Adrenal gland (tissue), 5 donors: Measurements from ENCODE around the gene EHD3.

ENCODE experiments used
- POLR2A ChIP-seq, 2 donors: fragments of 450-650 bp; IDR thresholded peaks; one replicate each; pipeline ENCODE4 v1.6.1; 2017; ENCODE audit warnings: antibody characterized with exemption in 2 of 2, mild to moderate bottlenecking in 2 of 2, moderate library complexity in 1 of 2
- TF ChIP-seq, protein P1 (sequence below), 6 experiments: fragments of 450-650 bp in 4 of 6; fragments of 200-600 bp in 2 of 6; sonication (generic) in 1 of 6; IDR thresholded peaks; 1 replicate in 5 of 6; 2 replicates in 1 of 6; pipeline versions ENCODE4 v1.5.1 to v1.8.0; 2016 to 2021; ENCODE audit warnings: antibody characterized with exemption in 6 of 6, mild to moderate bottlenecking in 2 of 6, moderate library complexity in 1 of 6
- donor health status: DM: no; HTN: no; CAD: no.

- TF ChIP-seq, protein P1, sequence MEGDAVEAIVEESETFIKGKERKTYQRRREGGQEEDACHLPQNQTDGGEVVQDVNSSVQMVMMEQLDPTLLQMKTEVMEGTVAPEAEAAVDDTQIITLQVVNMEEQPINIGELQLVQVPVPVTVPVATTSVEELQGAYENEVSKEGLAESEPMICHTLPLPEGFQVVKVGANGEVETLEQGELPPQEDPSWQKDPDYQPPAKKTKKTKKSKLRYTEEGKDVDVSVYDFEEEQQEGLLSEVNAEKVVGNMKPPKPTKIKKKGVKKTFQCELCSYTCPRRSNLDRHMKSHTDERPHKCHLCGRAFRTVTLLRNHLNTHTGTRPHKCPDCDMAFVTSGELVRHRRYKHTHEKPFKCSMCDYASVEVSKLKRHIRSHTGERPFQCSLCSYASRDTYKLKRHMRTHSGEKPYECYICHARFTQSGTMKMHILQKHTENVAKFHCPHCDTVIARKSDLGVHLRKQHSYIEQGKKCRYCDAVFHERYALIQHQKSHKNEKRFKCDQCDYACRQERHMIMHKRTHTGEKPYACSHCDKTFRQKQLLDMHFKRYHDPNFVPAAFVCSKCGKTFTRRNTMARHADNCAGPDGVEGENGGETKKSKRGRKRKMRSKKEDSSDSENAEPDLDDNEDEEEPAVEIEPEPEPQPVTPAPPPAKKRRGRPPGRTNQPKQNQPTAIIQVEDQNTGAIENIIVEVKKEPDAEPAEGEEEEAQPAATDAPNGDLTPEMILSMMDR (IDR thresholded peaks at IDR 0.05), result no peak
- TF ChIP-seq POLR2A (IDR thresholded peaks at IDR 0.05), result no peak
Observed at GRCh38 chr2:31230751-31231150, 3.2 kb upstream of the EHD3 start.
